GM12864 (cell line): ENCODE results near the gene NRN1.

Experiments used
- DNase-seq: peaks from one replicate; pipeline ENCODE4 v3.0.0-alpha.2; 2011; ENCODE audit warnings: low read depth
- H3K4me3 ChIP-seq: 2 replicates; pipeline ENCODE4 v1.5.1; 2011; ENCODE audit warnings: mild to moderate bottlenecking, low read depth, low read length, control low read depth
- TF ChIP-seq, protein P1 (sequence below): IDR thresholded peaks from 2 replicates; pipeline ENCODE4 v1.5.1; 2011; ENCODE audit warnings: low read depth, mild to moderate bottlenecking, moderate library complexity, low read length, control low read depth, inconsistent platforms; ENCODE audit errors: missing control alignments

NRN1 gene

DNA sequence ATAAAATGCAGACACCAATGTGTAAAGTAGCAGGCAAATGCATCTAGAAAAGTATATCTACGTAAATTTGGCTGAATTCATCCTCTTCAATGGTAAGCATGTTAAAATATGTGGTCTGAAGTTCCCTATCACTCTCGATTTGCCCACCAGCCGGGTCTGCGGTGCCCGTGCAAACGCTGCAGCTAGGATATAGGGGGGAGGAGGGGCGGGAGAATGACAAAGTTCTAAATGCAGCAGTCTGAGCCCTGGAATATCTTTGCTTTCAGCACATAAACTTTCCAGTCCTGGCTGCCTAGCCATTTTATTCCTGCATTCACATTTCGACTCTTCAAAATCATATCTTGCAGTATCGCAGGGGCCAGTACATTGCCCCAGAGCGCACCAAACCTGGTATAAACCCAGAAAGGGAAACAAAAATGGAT is 708 bp downstream of the NRN1 start:
- H3K4me3 ChIP-seq: peak overlapping the region; percentile 60
- TF ChIP-seq, protein P1, sequence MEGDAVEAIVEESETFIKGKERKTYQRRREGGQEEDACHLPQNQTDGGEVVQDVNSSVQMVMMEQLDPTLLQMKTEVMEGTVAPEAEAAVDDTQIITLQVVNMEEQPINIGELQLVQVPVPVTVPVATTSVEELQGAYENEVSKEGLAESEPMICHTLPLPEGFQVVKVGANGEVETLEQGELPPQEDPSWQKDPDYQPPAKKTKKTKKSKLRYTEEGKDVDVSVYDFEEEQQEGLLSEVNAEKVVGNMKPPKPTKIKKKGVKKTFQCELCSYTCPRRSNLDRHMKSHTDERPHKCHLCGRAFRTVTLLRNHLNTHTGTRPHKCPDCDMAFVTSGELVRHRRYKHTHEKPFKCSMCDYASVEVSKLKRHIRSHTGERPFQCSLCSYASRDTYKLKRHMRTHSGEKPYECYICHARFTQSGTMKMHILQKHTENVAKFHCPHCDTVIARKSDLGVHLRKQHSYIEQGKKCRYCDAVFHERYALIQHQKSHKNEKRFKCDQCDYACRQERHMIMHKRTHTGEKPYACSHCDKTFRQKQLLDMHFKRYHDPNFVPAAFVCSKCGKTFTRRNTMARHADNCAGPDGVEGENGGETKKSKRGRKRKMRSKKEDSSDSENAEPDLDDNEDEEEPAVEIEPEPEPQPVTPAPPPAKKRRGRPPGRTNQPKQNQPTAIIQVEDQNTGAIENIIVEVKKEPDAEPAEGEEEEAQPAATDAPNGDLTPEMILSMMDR: no peak
- no peak for DNase-seq

DNA sequence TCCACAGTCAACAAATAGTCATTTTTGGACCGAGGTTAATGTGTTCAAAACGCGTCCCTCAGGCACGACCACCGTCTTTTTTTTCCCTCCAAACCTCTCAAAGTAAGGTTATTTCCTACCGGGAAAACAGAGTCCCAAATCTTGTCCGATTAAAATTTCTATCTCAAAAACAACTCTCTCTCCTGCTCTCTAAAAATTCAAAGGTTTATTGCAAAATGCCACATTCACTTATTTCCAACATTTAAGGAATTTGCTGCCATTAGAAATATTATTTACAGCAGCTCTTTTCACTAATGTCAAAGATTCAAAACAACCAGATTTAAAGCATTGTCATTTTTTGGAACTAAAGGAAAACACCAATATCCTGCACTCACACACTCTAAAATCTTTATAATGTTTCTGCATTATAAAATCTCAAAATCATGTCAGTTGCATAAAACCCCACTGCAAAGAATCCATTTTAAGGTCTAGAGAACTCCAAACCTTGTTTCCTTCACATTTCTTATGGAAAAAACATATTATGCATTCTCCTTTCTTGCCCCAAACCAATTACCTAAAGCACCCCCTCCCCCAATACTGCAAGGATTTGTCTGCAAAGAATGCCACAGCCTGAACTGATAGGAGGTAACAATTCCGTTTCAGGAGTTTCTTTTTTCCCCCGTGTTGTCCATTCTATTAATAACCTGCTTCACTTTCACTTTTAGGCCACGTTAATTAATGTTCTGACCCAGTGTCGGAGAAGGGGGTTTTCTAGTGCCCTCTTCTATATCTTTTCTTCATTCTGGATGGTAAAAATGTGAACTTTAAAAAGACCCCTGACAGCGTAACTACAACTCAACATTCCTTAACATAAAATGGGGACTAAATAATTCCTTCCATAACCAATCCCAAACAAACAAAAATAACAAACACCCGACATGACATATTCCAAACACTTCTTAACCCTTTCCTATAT is 1.4 kb downstream of the NRN1 start:
- H3K4me3 ChIP-seq: peak overlapping the region; percentile 60; the same call in 1 of the 2 replicates
- no peak for DNase-seq
- TF ChIP-seq, protein P1: no peak

DNA sequence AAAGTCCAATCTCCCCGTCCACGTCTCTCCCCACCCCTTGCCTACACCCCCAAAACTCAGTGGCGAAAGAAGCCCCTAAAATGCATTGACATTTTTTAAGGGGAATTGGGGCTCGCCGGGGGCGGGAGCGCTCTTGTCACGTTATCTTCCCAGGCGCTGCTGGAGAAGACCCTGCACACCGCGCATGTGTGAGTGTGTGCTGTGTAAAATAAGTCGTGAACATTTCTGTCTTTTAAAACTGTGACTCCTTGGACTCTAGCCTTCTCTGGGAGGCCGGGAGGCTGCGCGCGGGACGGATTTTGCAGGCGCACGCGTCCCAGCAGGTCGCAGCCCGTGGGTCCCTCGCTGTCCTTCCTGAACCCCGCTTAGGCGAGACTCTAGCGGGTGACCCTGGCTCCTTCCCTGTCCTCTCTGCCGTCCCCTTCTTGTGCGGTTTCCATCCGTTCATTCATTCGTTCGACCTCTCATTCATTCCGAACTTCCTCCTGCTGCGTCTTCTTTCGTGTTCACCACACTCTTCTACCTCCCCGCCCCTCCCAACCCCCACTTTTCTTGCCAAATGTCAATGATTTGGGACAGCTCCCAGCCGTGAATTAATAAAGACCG is 2.2 kb downstream of the NRN1 start:
- DNase-seq: no peak
- TF ChIP-seq, protein P1: no peak
- peak overlapping the region; percentile 53 for H3K4me3 ChIP-seq

GRCh38 chr6:6003621-6004366 is 2.9 kb downstream of the NRN1 start:
- H3K4me3 ChIP-seq: peak overlapping the region; percentile 53
- no peak for DNase-seq
- TF ChIP-seq, protein P1: no peak

DNA sequence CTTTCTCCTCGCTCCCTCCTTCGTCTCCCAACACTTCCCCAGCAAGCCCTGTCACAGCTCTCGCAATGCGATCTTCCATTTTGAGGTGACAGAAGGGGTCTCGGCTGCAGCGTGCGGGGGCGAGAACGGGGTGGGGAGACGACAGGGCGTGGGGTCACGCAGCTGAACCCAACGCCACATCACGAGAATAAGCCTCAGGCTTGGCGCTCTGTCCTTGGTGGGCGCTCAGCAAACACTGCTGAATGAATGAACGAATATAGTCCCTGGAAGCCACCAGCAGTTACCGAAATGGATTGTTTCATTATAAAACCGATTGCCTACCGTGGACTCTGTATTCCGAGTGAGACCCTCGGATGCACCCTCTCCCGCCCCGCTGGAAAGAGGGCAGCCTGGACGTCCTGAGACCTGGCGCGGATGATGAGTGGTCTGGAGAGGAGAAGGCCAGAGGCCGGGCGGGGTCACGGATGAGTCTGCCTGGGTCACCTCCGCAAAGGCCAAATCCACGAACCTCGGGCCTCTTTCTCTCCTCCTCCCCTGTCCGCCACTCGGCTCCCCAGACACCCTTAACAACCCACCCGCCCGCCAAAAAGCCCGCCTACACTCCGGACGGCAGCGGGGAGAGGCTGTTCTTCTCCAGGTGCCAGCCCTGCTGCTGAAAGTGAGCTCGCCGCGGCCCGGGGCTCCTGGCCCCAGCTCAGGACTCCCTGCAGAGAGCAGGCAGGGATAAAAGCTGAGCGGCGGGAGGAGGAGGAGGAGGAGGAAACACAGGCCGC is 3.7 kb downstream of the NRN1 start:
- DNase-seq: no peak
- H3K4me3 ChIP-seq: peak overlapping the region; percentile 53
- TF ChIP-seq, protein P1: no peak
